NB4 (cell line): ENCODE results near the gene ARHGAP19.

Experiments used
- CTCF ChIP-seq: IDR thresholded peaks from one replicate; pipeline ENCODE4 v1.5.1; 2012; ENCODE audit warnings: low read depth, low read length
- POLR2A ChIP-seq: IDR thresholded peaks from 2 replicates; pipeline ENCODE4 v1.6.1; 2011; ENCODE audit warnings: mild to moderate bottlenecking; ENCODE audit not compliant: insufficient read length; ENCODE audit errors: extremely low read depth
- TF ChIP-seq, protein P1 (sequence below): IDR thresholded peaks from 2 replicates; pipeline ENCODE4 v1.6.1; 2011; ENCODE audit warnings: low read depth, low read length

GRCh38 chr10:97250952-97251351, 41.5 kb downstream of the ARHGAP19 start:
- TF ChIP-seq CTCF (no peak), POLR2A (no peak)
- TF ChIP-seq, protein P1, sequence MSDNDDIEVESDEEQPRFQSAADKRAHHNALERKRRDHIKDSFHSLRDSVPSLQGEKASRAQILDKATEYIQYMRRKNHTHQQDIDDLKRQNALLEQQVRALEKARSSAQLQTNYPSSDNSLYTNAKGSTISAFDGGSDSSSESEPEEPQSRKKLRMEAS: no peak
